Suprapubic skin (tissue), 4 donors: Measurements from ENCODE around the gene PLLP. TPM values are rescaled to one million over a fixed set of nuclear protein-coding genes. Genes with fewer than 3 reads are reported as not detected.

ENCODE experiments used
- DNase-seq, 2 donors: peaks; one replicate each; pipeline ENCODE4 v3.0.0-alpha.2; 2019; ENCODE audit warnings: low spot score in 2 of 2
- H3K27ac ChIP-seq: fragments of 200-600 bp; sonication (generic); one replicate; pipeline ENCODE4 v1.5.1; 2019
- H3K27me3 ChIP-seq: fragments of 200-600 bp; sonication (generic); one replicate; pipeline ENCODE4 v1.5.1; 2019
- H3K36me3 ChIP-seq: fragments of 200-600 bp; sonication (generic); one replicate; pipeline ENCODE4 v1.5.1; 2019
- H3K4me1 ChIP-seq: fragments of 200-600 bp; sonication (generic); one replicate; pipeline ENCODE4 v1.5.1; 2019
- H3K4me3 ChIP-seq: fragments of 200-600 bp; sonication (generic); one replicate; pipeline ENCODE4 v1.5.1; 2019; ENCODE audit warnings: mild to moderate bottlenecking
- H3K9me3 ChIP-seq: fragments of 200-600 bp; sonication (generic); one replicate; pipeline ENCODE4 v1.5.1; 2019
- CTCF ChIP-seq, 2 donors: fragments of 200-600 bp in 1 of 2; fragments of 450-650 bp in 1 of 2; sonication (generic) in 1 of 2; IDR thresholded peaks; one replicate each; pipeline ENCODE4 v1.5.1; 2016 to 2019; ENCODE audit warnings: antibody characterized with exemption in 2 of 2, mild to moderate bottlenecking in 1 of 2, moderate library complexity in 1 of 2
- EP300 ChIP-seq: sonication (generic); formaldehyde crosslinking; IDR thresholded peaks from one replicate; pipeline ENCODE4 v1.6.1; 2017; ENCODE audit warnings: antibody characterized with exemption
- POLR2A ChIP-seq, 2 donors: fragments of 450-650 bp; IDR thresholded peaks; one replicate each; pipeline ENCODE4 v1.6.1; 2017; ENCODE audit warnings: antibody characterized with exemption in 2 of 2, mild to moderate bottlenecking in 2 of 2, moderate library complexity in 2 of 2
- POLR2AphosphoS5 ChIP-seq, 3 donors: sonication (generic); formaldehyde crosslinking; IDR thresholded peaks; one replicate each; pipeline ENCODE4 v1.6.1; 2017; ENCODE audit warnings: antibody characterized with exemption in 3 of 3
- WGBS: methylation state at CpG from one replicate; pipeline ENCODE4 v1.1.5; 2018; 5-methylcytosine and 5-hydroxymethylcytosine counted together
- total RNA-seq, 4 donors: library from RNA; depleted of rRNA; stranded (reverse); fragments of >200 nt; gene quantifications; one replicate each; pipeline ENCODE4 v1.1.0, GENCODE V29; 2016

PLLP gene
- total RNA-seq, 4 donors from 2014 or later, result 34.7 to 215 (median 205) TPM

- TF ChIP-seq CTCF (IDR thresholded peaks at IDR 0.05) (no peak), EP300 (no peak), POLR2A (IDR thresholded peaks at IDR 0.05) (no peak), POLR2AphosphoS5 (IDR thresholded peaks at IDR 0.05) (no peak)
- Histone ChIP-seq H3K4me1 (peaks cover 32% of the 10 kb centered on the region), H3K36me3 (no peaks in the 10 kb centered on the region), H3K9me3 (no peaks in the 10 kb centered on the region), H3K27ac (no peak overlapping the region), H3K27me3 (no peaks in the 10 kb centered on the region), H3K4me3 (no peak overlapping the region)
- DNase-seq, result peak in 1 of 2 donors; percentile 27
- no CpG with 5 or more reads among the region's 1 CpG for WGBS
These were observed 11.1 kb downstream of the PLLP start for GRCh38 chr16:57273359-57273758.

- no peak overlapping the region for H3K4me3 ChIP-seq
- TF ChIP-seq POLR2AphosphoS5 (IDR thresholded peaks at IDR 0.05) (no peak), POLR2A (IDR thresholded peaks at IDR 0.05) (no peak), EP300 (no peak), CTCF (IDR thresholded peaks at IDR 0.05) (no peak)
- no peaks in the 10 kb centered on the region for H3K9me3 ChIP-seq
- 88% methylated on average over 5 of the region's 5 CpGs for WGBS
- no peaks in the 10 kb centered on the region for H3K36me3 ChIP-seq
- no peaks in the 10 kb centered on the region for H3K27me3 ChIP-seq
- peak in 1 of 2 donors; percentile 53 for DNase-seq
- H3K27ac ChIP-seq, result no peak overlapping the region
- H3K4me1 ChIP-seq, result peaks cover 32% of the 10 kb centered on the region
These were observed 12.5 kb downstream of the PLLP start for GRCh38 chr16:57271867-57272495.

GRCh38 chr16:57271063-57271345 is 13.5 kb downstream of the PLLP start:
- Histone ChIP-seq H3K27me3 (no peaks in the 10 kb centered on the region), H3K36me3 (no peaks in the 10 kb centered on the region), H3K27ac (no peak overlapping the region), H3K9me3 (no peaks in the 10 kb centered on the region), H3K4me1 (peaks cover 30% of the 10 kb centered on the region), H3K4me3 (no peak overlapping the region)
- DNase-seq, result peak in 1 of 2 donors; percentile 32
- TF ChIP-seq CTCF (IDR thresholded peaks at IDR 0.05), result no peak
- no peak for TF ChIP-seq POLR2A (IDR thresholded peaks at IDR 0.05)
- no peak for TF ChIP-seq EP300
- TF ChIP-seq POLR2AphosphoS5 (IDR thresholded peaks at IDR 0.05), result no peak
- 91% methylated on average over 5 of the region's 7 CpGs for WGBS

- H3K27me3 ChIP-seq, result no peaks in the 10 kb centered on the region
- H3K36me3 ChIP-seq, result no peaks in the 10 kb centered on the region
- H3K27ac ChIP-seq, result no peak overlapping the region
- H3K4me3 ChIP-seq, result no peak overlapping the region
- H3K9me3 ChIP-seq, result no peaks in the 10 kb centered on the region
- peaks cover 29% of the 10 kb centered on the region for H3K4me1 ChIP-seq
- WGBS, result 82% methylated on average over 22 of the region's 25 CpGs
- TF ChIP-seq CTCF (IDR thresholded peaks at IDR 0.05), result no peak
- no peak for TF ChIP-seq POLR2A (IDR thresholded peaks at IDR 0.05)
- no peak for TF ChIP-seq POLR2AphosphoS5 (IDR thresholded peaks at IDR 0.05)
- TF ChIP-seq EP300, result no peak
- DNase-seq, result peak in 1 of 2 donors; percentile 56
These were observed 14.0 kb downstream of the PLLP start for GRCh38 chr16:57270221-57271062.
